Measurements from ENCODE around the gene PAPOLB. TPM values are rescaled to one million over a fixed set of nuclear protein-coding genes. Genes with fewer than 3 reads are reported as not detected.

PAPOLB gene
- total and polyA plus RNA-seq, 2 of the 8 experiments (the other 6 are each of a cell fraction or from before 2014, with no cell fraction given), result 0.02 to 0.15 TPM

- H4K20me1 ChIP-seq (replicated peaks in 1 of 2; ENCODE audit: control insufficient read depth in 1 of 2, insufficient read depth in 2 of 2, low read length in 2 of 2), result no peaks in the 10 kb centered on the region
- WGBS, 2 experiments (ENCODE audit: extremely low coverage in 1 of 2, insufficient coverage in 1 of 2, insufficient read length in 1 of 2, insufficient replicate concordance in 2 of 2, low coverage in 1 of 2, low lambda C conversion rate in 2 of 2, missing lambda C conversion rate in 1 of 2), result 94% methylated on average over 14 of the region's 14 CpGs; no CpG with 5 or more reads in 1 of the 2 experiments
- no peak overlapping the region for H3K4me3 ChIP-seq (ENCODE audit: extremely low read depth in 1 of 4, insufficient read depth in 2 of 4, low read depth in 3 of 4, low read length in 4 of 4)
- H3K79me1 ChIP-seq (ENCODE audit: low read depth, low read length), result no peaks in the 10 kb centered on the region
- H2AFZ ChIP-seq (ENCODE audit: low read length), result no peak overlapping the region
- ChIA-PET CTCF (ENCODE audit: partially characterized antibody) (no interaction called here), POLR2A (ENCODE audit: partially characterized antibody) (interaction anchor here (1.5 kb wide), 1 partner anchor 45 kb away, joined by 5 read pairs; no protein-coding TSS in a partner anchor)
- no peaks in the 10 kb centered on the region for H3K36me3 ChIP-seq (ENCODE audit: control insufficient read depth in 2 of 4, insufficient read depth in 4 of 4, low read length in 3 of 4)
- no peaks in the 10 kb centered on the region; a peak in 1 of 7 replicates for H3K27me3 ChIP-seq (replicated peaks in 1 of 4; ENCODE audit: control insufficient read depth in 3 of 4, extremely low read depth in 1 of 4, insufficient read depth in 3 of 4, low read length in 3 of 4)
- no peak overlapping the region for H3K4me2 ChIP-seq (ENCODE audit: insufficient read depth in 1 of 2, low read depth in 2 of 2, low read length in 2 of 2)
- H3K4me1 ChIP-seq (replicated peaks in 1 of 4; ENCODE audit: control insufficient read depth in 3 of 4, insufficient read depth in 4 of 4, low read length in 3 of 4), result no peaks in the 10 kb centered on the region
- H3K79me2 ChIP-seq (ENCODE audit: control insufficient read depth in 1 of 2, insufficient read depth in 2 of 2, low read length in 2 of 2), result no peaks in the 10 kb centered on the region
- no peak overlapping the region for H4K91ac ChIP-seq (replicated peaks; ENCODE audit: insufficient read length, low read length)
- no peak overlapping the region for H3K18ac ChIP-seq (ENCODE audit: extremely low read depth, low read length)
- no peaks in the 10 kb centered on the region for H3K23me2 ChIP-seq (ENCODE audit: low read depth, low read length)
- H4K8ac ChIP-seq (ENCODE audit: extremely low read depth, insufficient read depth, low read length), result no peak overlapping the region
- peaks cover 2 to 6% of the 10 kb centered on the region in 2 experiments; a peak in 1 of 4 replicates for H3K9me3 ChIP-seq (ENCODE audit: insufficient read depth in 2 of 2, low read depth in 1 of 2, low read length in 1 of 2)
- H2BK5ac ChIP-seq (ENCODE audit: low read depth, low read length), result no peak overlapping the region
- H2BK120ac ChIP-seq (replicated peaks; ENCODE audit: low read depth, low read length), result no peak overlapping the region
- DNase-seq (ENCODE audit: low read depth in 1 of 2, low spot score in 2 of 2), result no peak
- no peak overlapping the region for H3K14ac ChIP-seq (ENCODE audit: insufficient read length)
- no peak overlapping the region for H2BK20ac ChIP-seq (ENCODE audit: low read length)
- no peak overlapping the region for H4K5ac ChIP-seq (ENCODE audit: insufficient read length, low read depth, low read length)
- no peak overlapping the region for H3K9ac ChIP-seq (replicated peaks in 1 of 4; ENCODE audit: extremely low read depth in 1 of 4, low read depth in 3 of 4, low read length in 3 of 4)
- no peak overlapping the region for H3K27ac ChIP-seq (ENCODE audit: low read depth, low read length)
- H3K4ac ChIP-seq (replicated peaks; ENCODE audit: insufficient read length, low read depth, low read length), result no peak overlapping the region
- FAIRE-seq, result no peak
- H2AK5ac ChIP-seq (ENCODE audit: low read depth, low read length), result no peak overlapping the region
- H3K23ac ChIP-seq (ENCODE audit: insufficient read length), result no peak overlapping the region
- no peak overlapping the region for H3K56ac ChIP-seq (replicated peaks; ENCODE audit: insufficient read length, low read depth, low read length)
- no peak overlapping the region for H2BK15ac ChIP-seq (ENCODE audit: low read length)
- H2BK12ac ChIP-seq (ENCODE audit: low read depth, low read length), result no peak overlapping the region
- no peak for TF ChIP-seq SAP30 (IDR thresholded peaks at IDR 0.05; ENCODE audit: insufficient read depth, insufficient replicate concordance, low read length)
- TF ChIP-seq SIRT6 (IDR thresholded peaks at IDR 0.05; ENCODE audit: low read length), result no peak
- TF ChIP-seq CTBP2 (IDR thresholded peaks at IDR 0.05; ENCODE audit: borderline replicate concordance, insufficient read depth, insufficient read length, low read length), result no peak
- no peak for TF ChIP-seq JUND (IDR thresholded peaks at IDR 0.05; ENCODE audit: low read length)
- no peak for TF ChIP-seq CTCF (IDR thresholded peaks at IDR 0.05; ENCODE audit: control extremely low read depth in 1 of 3, insufficient read depth in 1 of 3, low read depth in 1 of 3, low read length in 3 of 3)
- TF ChIP-seq SP2 (IDR thresholded peaks at IDR 0.05; ENCODE audit: low read length), result no peak
- no peak for TF ChIP-seq CBX8 (IDR thresholded peaks at IDR 0.05; ENCODE audit: borderline replicate concordance, low read depth, low read length)
- TF ChIP-seq USF2 (IDR thresholded peaks at IDR 0.05; ENCODE audit: low read length), result no peak
- TF ChIP-seq FOSL1 (IDR thresholded peaks at IDR 0.05; ENCODE audit: insufficient read depth, low read depth, low read length), result no peak
- TF ChIP-seq TCF12 (IDR thresholded peaks at IDR 0.05; ENCODE audit: low read depth, low read length), result no peak
- TF ChIP-seq POLR2A (IDR thresholded peaks at IDR 0.05; ENCODE audit: control extremely low read depth in 1 of 2, low read depth in 2 of 2, low read length in 2 of 2), result no peak
These were observed 326 bp upstream of the PAPOLB start for GRCh38 chr7:4862156-4862555.

Data from H1 (cell line).